ENCODE results near the gene KLKB1. TPM values are rescaled to one million over a fixed set of nuclear protein-coding genes. Genes with fewer than 3 reads are reported as not detected.

The KLKB1 gene
- total RNA-seq, 1 experiment from 2014 or later: not detected

DNA sequence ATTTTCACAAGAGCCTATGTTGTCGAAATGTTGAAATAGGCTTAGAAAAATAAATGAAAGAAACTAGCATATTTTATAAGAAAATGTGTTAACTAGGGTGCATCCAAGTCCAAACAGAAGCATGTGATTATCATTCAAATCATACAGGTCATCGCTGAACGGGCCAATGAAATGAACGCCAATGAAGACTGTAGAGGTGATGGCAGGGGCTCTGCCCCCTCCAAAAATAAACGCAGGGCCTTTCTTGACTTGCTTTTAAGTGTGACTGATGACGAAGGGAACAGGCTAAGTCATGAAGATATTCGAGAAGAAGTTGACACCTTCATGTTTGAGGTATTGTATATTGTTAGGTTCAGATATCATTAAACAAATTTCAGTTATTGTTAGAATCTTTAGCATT, 26.3 kb upstream of the KLKB1 start:
- ChIA-PET POLR2A (ENCODE audit: unreplicated experiment) (no interaction called here), CTCF (no interaction called here)
- no peaks in the 10 kb centered on the region for H3K9me2 ChIP-seq (ENCODE audit: insufficient read depth)
- no peaks in the 10 kb centered on the region for H3K27me3 ChIP-seq (ENCODE audit: insufficient read depth, low read depth)
- H3F3A ChIP-seq (ENCODE audit: insufficient read depth, low read depth): peaks cover 5% of the 10 kb centered on the region; the same call in 1 of the 2 replicates
- no peaks in the 10 kb centered on the region for H3K36me3 ChIP-seq (ENCODE audit: low read depth)
- no peak overlapping the region for H3K27ac ChIP-seq
- no peak overlapping the region for H3K4me3 ChIP-seq
- H3K4me2 ChIP-seq: no peak overlapping the region
- DNase-seq: no peak
- intact Hi-C loops (cut with micrococcal nuclease; ENCODE audit: unreplicated experiment): no loop called here
- TF ChIP-seq, protein P1, sequence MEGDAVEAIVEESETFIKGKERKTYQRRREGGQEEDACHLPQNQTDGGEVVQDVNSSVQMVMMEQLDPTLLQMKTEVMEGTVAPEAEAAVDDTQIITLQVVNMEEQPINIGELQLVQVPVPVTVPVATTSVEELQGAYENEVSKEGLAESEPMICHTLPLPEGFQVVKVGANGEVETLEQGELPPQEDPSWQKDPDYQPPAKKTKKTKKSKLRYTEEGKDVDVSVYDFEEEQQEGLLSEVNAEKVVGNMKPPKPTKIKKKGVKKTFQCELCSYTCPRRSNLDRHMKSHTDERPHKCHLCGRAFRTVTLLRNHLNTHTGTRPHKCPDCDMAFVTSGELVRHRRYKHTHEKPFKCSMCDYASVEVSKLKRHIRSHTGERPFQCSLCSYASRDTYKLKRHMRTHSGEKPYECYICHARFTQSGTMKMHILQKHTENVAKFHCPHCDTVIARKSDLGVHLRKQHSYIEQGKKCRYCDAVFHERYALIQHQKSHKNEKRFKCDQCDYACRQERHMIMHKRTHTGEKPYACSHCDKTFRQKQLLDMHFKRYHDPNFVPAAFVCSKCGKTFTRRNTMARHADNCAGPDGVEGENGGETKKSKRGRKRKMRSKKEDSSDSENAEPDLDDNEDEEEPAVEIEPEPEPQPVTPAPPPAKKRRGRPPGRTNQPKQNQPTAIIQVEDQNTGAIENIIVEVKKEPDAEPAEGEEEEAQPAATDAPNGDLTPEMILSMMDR (conservative IDR thresholded peaks at IDR 0.05): no peak
- TF ChIP-seq EZH2 (IDR thresholded peaks at IDR 0.05; ENCODE audit: low read depth): no peak
- H3K4me1 ChIP-seq (replicated peaks; ENCODE audit: insufficient read depth): no peaks in the 10 kb centered on the region
- no peak overlapping the region for H2AFZ ChIP-seq
- BruUV-seq (replicated peaks): no TSS peak
- H3K79me2 ChIP-seq (ENCODE audit: low read depth): no peaks in the 10 kb centered on the region
- H3K9me3 ChIP-seq (ENCODE audit: insufficient read depth, low read depth): no peaks in the 10 kb centered on the region
- H4K20me1 ChIP-seq (ENCODE audit: insufficient read depth): no peaks in the 10 kb centered on the region

DNA sequence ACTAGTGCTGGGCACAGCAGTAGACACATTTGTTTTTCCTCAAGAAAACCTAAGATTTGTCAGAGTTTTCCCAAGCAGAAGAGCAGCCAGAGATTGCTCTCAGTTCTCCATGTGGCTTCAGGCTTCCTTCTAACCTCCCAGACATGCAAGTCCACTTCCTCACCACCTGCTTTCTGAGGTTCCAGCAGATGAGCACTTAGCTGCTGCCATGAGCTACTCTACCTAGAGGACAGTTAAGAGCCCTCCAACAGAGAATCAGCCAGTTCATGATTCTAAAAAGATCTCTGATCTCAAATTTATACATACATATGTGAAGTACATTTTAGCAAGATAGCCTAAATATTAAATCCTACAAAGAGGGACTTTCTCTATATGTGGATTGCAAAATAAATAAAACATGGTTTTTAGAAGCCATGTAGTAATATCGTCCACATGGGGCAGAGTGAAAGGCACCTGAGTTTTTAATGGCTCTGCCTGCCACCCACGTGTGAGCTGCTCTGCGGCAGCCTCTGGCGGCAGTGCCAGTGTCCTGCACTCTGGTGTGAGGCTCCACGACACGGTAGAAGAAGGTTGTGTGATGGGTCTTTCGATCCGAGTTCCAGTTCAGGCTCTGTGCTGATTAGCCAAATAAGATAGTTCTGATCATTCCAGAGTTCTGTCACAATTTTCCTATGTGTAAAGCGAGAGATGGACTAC, 25.6 kb upstream of the KLKB1 start:
- ChIA-PET CTCF (no interaction called here), POLR2A (ENCODE audit: unreplicated experiment) (no interaction called here)
- Histone ChIP-seq H3K4me3 (no peak overlapping the region), H3K27me3 (ENCODE audit: insufficient read depth, low read depth) (no peaks in the 10 kb centered on the region), H3K36me3 (ENCODE audit: low read depth) (no peaks in the 10 kb centered on the region), H3K79me2 (ENCODE audit: low read depth) (no peaks in the 10 kb centered on the region), H3F3A (ENCODE audit: insufficient read depth, low read depth) (peaks cover 5% of the 10 kb centered on the region; the same call in 1 of the 2 replicates), H3K9me3 (ENCODE audit: insufficient read depth, low read depth) (no peaks in the 10 kb centered on the region), H3K4me2 (no peak overlapping the region), H4K20me1 (ENCODE audit: insufficient read depth) (no peaks in the 10 kb centered on the region), H3K4me1 (replicated peaks; ENCODE audit: insufficient read depth) (no peaks in the 10 kb centered on the region), H3K27ac (no peak overlapping the region), H2AFZ (no peak overlapping the region), H3K9me2 (ENCODE audit: insufficient read depth) (no peaks in the 10 kb centered on the region)
- intact Hi-C loops (cut with micrococcal nuclease; ENCODE audit: unreplicated experiment): no loop called here
- DNase-seq: no peak
- TF ChIP-seq, protein P1 (conservative IDR thresholded peaks at IDR 0.05): no peak; the same call in 1 of the 2 replicates
- TF ChIP-seq EZH2 (IDR thresholded peaks at IDR 0.05; ENCODE audit: low read depth): no peak
- BruUV-seq (replicated peaks): no TSS peak

DNA sequence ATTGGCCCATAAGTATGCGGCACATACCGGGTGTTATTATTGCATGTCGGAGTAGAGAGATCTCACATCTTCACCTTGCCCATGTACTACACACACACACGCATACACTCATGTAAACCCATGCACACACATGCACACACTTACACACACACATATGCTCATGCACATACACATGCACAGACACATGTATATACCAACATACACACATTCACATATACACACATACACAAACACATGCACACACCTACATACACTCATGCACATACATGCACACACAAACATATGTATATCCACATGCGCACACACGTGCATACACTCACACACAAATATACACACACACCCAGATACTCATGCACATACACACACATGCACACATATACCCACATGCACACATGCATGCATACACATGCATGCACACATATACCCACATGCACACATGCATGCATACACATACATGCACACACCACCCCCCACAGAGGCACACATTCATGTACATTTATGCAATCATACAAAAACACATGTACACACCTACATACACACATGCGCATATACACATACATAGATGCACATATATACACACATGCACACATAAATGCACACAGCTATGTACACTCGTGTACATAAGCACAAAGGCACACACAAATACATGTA, 24.7 kb upstream of the KLKB1 start:
- H3K4me3 ChIP-seq: no peak overlapping the region
- ChIA-PET POLR2A (ENCODE audit: unreplicated experiment) (no interaction called here), CTCF (no interaction called here)
- H2AFZ ChIP-seq: no peak overlapping the region
- no peaks in the 10 kb centered on the region for H3K9me2 ChIP-seq (ENCODE audit: insufficient read depth)
- H3K27ac ChIP-seq: no peak overlapping the region
- H3K36me3 ChIP-seq (ENCODE audit: low read depth): no peaks in the 10 kb centered on the region
- H3K9me3 ChIP-seq (ENCODE audit: insufficient read depth, low read depth): no peaks in the 10 kb centered on the region
- no peak overlapping the region for H3K4me2 ChIP-seq
- no peak for DNase-seq
- H3F3A ChIP-seq (ENCODE audit: insufficient read depth, low read depth): peaks cover 5% of the 10 kb centered on the region; the same call in 1 of the 2 replicates
- H3K4me1 ChIP-seq (replicated peaks; ENCODE audit: insufficient read depth): no peaks in the 10 kb centered on the region
- H4K20me1 ChIP-seq (ENCODE audit: insufficient read depth): no peaks in the 10 kb centered on the region
- intact Hi-C loops (cut with micrococcal nuclease; ENCODE audit: unreplicated experiment): no loop called here
- TF ChIP-seq, protein P1 (conservative IDR thresholded peaks at IDR 0.05): no peak
- TF ChIP-seq EZH2 (IDR thresholded peaks at IDR 0.05; ENCODE audit: low read depth): no peak
- H3K79me2 ChIP-seq (ENCODE audit: low read depth): no peaks in the 10 kb centered on the region
- BruUV-seq (replicated peaks): no TSS peak
- no peaks in the 10 kb centered on the region for H3K27me3 ChIP-seq (ENCODE audit: insufficient read depth, low read depth)

All from PC-9 (cell line).